DOHH2 (cell line): ENCODE data around the gene CA5A.

Experiments used
- EZH2phosphoT487 ChIP-seq: fragments of 200-600 bp; sonication (generic); IDR thresholded peaks from 2 replicates; pipeline ENCODE4 v1.6.1; 2017; ENCODE audit warnings: borderline replicate concordance, mild to moderate bottlenecking, antibody characterized with exemption, low read length, moderate library complexity, mixed read lengths
- TF ChIP-seq, protein P1 (sequence below): fragments of 200-600 bp; sonication (generic); IDR thresholded peaks from one replicate; pipeline ENCODE4 v1.5.1; 2014; ENCODE audit warnings: antibody characterized with exemption, mild to moderate bottlenecking, low read depth, low read length; ENCODE audit not compliant: poor library complexity, severe bottlenecking

- TF ChIP-seq, protein P1, sequence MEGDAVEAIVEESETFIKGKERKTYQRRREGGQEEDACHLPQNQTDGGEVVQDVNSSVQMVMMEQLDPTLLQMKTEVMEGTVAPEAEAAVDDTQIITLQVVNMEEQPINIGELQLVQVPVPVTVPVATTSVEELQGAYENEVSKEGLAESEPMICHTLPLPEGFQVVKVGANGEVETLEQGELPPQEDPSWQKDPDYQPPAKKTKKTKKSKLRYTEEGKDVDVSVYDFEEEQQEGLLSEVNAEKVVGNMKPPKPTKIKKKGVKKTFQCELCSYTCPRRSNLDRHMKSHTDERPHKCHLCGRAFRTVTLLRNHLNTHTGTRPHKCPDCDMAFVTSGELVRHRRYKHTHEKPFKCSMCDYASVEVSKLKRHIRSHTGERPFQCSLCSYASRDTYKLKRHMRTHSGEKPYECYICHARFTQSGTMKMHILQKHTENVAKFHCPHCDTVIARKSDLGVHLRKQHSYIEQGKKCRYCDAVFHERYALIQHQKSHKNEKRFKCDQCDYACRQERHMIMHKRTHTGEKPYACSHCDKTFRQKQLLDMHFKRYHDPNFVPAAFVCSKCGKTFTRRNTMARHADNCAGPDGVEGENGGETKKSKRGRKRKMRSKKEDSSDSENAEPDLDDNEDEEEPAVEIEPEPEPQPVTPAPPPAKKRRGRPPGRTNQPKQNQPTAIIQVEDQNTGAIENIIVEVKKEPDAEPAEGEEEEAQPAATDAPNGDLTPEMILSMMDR = no peak
- no peak for TF ChIP-seq EZH2phosphoT487
These were observed 37.8 kb upstream of the CA5A start for GRCh38 chr16:87974178-87974577.
